ENCODE data around the gene NRXN2. TPM values are rescaled to one million over a fixed set of nuclear protein-coding genes. Genes with fewer than 3 reads are reported as not detected.
A peak's percentile ranks its signal among the peaks of the same experiment; 100 is the strongest.

NRXN2 gene
- total RNA-seq, 1 donor: 5.2 TPM

DNA sequence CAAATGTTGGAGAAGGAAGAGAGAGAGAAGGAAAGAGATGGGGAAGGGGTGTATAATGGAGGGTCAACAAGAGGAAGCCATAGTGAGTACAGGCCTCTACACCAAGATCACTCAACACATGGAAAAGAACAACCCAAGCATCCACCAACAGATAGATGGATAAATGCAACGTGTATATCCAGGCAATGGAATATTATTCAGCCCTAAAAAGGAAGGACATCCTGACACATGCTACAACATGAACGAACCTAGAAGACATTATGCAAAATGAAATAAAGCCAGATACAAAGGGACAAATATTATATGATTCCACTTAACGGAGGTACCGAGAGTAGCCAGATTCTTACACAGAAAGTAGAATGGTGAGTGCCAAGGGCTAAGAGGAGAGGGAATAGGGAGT lies 59.3 kb downstream of the NRXN2 start:
- no peak overlapping the region for H3K4me3 ChIP-seq (ENCODE audit: low read depth, low read length)
- TF ChIP-seq, protein P1, sequence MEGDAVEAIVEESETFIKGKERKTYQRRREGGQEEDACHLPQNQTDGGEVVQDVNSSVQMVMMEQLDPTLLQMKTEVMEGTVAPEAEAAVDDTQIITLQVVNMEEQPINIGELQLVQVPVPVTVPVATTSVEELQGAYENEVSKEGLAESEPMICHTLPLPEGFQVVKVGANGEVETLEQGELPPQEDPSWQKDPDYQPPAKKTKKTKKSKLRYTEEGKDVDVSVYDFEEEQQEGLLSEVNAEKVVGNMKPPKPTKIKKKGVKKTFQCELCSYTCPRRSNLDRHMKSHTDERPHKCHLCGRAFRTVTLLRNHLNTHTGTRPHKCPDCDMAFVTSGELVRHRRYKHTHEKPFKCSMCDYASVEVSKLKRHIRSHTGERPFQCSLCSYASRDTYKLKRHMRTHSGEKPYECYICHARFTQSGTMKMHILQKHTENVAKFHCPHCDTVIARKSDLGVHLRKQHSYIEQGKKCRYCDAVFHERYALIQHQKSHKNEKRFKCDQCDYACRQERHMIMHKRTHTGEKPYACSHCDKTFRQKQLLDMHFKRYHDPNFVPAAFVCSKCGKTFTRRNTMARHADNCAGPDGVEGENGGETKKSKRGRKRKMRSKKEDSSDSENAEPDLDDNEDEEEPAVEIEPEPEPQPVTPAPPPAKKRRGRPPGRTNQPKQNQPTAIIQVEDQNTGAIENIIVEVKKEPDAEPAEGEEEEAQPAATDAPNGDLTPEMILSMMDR (IDR thresholded peaks at IDR 0.05; ENCODE audit: insufficient read depth, low read depth, low read length): no peak
- no peak for DNase-seq (ENCODE audit: low read depth)

DNA sequence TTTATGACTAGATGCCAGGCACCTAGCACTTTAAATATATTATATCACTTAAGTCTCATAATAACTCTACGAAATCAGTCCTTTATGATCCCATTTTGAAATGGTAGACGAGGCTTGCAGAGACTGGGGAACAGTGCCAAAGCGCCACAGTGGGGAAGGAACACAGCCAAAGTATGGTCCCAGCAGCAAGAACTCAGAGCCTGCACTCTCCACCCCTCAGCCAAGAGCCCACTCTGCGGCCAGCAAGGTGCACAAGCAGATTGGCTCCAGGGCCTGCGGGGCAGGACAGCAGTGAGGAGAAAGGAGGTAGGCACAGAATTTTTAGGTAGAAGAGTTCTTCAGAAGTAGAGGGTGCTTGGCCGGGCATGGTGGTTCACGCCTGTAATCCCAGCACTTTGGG lies 61.4 kb downstream of the NRXN2 start:
- no peak overlapping the region for H3K4me3 ChIP-seq (ENCODE audit: low read depth, low read length)
- TF ChIP-seq, protein P1 (IDR thresholded peaks at IDR 0.05; ENCODE audit: insufficient read depth, low read depth, low read length): no peak
- DNase-seq (ENCODE audit: low read depth): no peak

DNA sequence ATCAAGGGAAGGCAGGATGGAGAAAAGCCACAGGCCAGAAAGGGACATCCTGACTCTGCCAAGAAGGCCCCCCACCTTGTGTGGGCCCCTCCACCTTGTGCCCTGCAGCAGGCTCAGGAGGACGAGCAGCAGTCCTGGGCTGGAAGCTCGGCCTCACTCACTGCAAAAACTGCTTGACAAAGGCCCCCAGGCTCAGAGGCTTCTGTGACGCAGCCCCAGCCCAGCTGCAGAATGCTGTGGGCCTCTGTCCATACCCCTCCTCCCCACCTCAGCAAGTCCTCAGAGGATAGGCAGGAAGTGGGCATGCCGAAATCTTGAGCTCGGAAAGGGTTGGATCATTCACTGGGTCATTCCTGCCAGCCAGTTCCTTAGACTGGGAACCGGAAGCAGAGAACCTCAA lies 61.9 kb downstream of the NRXN2 start:
- DNase-seq (ENCODE audit: low read depth): peak; percentile 52
- TF ChIP-seq, protein P1 (IDR thresholded peaks at IDR 0.05; ENCODE audit: insufficient read depth, low read depth, low read length): no peak
- no peak overlapping the region for H3K4me3 ChIP-seq (ENCODE audit: low read depth, low read length)

DNA sequence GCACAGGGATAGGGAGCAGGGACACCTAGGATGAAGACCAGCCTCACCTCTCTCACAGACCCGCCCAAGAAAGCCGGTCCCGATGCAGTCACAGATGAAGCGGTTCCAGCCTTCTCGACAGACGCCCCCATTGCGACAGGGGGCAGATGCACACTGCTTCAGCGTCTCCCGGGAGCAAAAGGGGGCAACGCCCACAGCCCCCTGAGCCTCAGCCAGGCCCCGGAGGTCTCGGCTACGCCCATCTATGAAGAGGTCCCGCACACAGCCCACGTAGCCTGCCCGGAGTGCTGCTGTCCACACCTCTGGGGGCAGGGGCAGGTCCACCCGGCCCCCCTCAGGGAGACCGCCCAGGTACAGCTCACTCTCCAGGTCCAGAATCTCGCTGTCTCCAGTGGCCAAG lies 62.3 kb downstream of the NRXN2 start:
- H3K4me3 ChIP-seq (ENCODE audit: low read depth, low read length): no peak overlapping the region
- DNase-seq (ENCODE audit: low read depth): no peak
- TF ChIP-seq, protein P1 (IDR thresholded peaks at IDR 0.05; ENCODE audit: insufficient read depth, low read depth, low read length): no peak

DNA sequence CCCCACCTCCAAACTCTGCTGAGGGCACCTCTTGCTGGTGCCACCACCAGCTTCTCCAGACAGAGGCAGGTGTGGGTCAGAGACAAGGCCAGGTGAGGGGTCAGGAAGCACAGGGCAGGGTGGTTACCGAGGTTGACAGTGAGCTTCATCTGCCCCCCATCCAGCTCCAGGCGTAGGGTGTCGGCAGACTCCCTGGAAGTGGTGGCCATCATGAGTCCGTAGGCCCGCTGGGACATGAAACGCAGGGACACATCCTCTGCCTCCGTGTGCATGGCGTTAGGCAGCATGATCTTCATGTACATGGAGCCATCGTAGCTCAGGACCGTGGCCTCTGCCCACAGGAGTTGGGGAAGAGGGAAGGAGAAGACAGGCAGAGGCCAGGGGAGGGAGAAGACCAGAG lies 62.8 kb downstream of the NRXN2 start:
- H3K4me3 ChIP-seq (ENCODE audit: low read depth, low read length): no peak overlapping the region
- TF ChIP-seq, protein P1 (IDR thresholded peaks at IDR 0.05; ENCODE audit: insufficient read depth, low read depth, low read length): no peak
- DNase-seq (ENCODE audit: low read depth): no peak

DNA sequence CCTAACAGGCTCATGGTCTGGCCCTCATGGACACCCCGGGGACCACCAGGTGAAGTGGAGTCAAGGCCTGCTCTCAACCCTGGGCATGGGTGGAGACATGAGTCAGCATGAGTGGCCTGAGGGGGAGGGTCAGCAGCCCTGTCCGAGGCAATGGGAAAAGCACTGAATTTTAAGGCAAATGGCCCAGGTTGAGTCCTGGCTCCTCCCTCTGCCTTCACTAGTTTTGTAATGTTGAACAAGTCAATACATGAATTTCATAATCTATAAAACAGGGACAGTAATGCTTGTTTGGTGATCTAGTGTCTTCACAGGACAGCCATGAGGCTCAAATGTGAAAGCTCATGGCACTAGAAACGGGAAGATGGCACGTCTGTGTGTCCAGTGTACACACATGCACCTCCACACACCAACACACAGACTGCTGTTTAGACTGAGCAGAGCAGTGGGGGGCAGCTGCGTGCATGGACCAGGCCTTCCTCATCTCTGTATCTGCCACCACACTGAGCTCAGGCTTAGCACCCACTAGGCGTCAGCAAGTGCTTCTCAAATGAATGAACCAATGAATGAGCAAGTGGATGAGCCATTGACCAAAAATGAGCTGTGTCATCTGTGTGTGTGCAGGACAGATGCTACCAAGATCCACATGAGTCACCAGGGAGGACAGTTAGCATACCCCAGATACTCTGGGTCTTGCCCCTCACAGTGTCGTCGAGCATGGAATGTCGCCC lies 63.4 kb downstream of the NRXN2 start:
- no peak overlapping the region for H3K4me3 ChIP-seq (ENCODE audit: low read depth, low read length)
- DNase-seq (ENCODE audit: low read depth): peak; percentile 78
- TF ChIP-seq, protein P1 (IDR thresholded peaks at IDR 0.05; ENCODE audit: insufficient read depth, low read depth, low read length): no peak

DNA sequence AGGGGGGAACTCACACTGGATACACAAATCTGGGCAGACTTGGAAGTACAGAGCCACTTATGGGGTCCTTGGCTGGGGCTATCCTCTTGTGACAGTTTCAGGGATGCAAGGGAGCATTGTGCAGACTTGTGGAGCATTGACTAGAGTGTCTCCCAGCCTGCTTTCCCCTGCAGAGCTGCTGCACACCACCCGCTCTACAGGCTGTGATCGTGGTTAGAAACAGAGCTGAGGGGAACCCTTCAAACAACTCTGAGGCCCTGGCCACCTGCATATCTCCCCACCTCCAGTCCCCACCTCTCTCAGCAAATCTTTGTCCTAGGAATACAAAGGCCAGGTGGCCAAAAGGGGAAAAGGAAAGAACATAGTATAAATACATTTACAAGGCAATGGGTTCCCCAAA lies 64.7 kb downstream of the NRXN2 start:
- no peak overlapping the region for H3K4me3 ChIP-seq (ENCODE audit: low read depth, low read length)
- no peak for DNase-seq (ENCODE audit: low read depth)
- TF ChIP-seq, protein P1 (IDR thresholded peaks at IDR 0.05; ENCODE audit: insufficient read depth, low read depth, low read length): no peak
